Calu3 (cell line): ENCODE measurements around the gene PMM1. TPM values are rescaled to one million over a fixed set of nuclear protein-coding genes. Genes with fewer than 3 reads are reported as not detected.

Experiments
- BruUV-seq: library from RNA; stranded (reverse); fragments of 400-500 nt; replicated peaks from 2 replicates; lab custom pipeline; 2021; lab: Mats Ljungman, UMichigan
- CTCF ChIA-PET: fragments of 300-600 bp; sonication (Branson Sonifier 250); formaldehyde crosslinking; loops from one replicate; lab custom pipeline; 2022; ENCODE audit warnings: antibody characterized with exemption; lab: Charles Lee
- DNase-seq: peaks from one replicate; pipeline ENCODE4 v3.0.0; 2022
- H3K27ac Mint-ChIP-seq: one replicate; pipeline ENCODE4 v1.8.0; 2022; ENCODE audit warnings: mixed read lengths; ENCODE audit not compliant: unreplicated experiment
- H3K27me3 Mint-ChIP-seq: one replicate; pipeline ENCODE4 v1.8.0; 2022; ENCODE audit warnings: mixed read lengths; ENCODE audit not compliant: unreplicated experiment
- H3K36me3 Mint-ChIP-seq: one replicate; pipeline ENCODE4 v1.8.0; 2022; ENCODE audit warnings: mild to moderate bottlenecking, moderate library complexity, mixed read lengths; ENCODE audit not compliant: insufficient read depth, unreplicated experiment
- H3K4me1 Mint-ChIP-seq: one replicate; pipeline ENCODE4 v1.8.0; 2022; ENCODE audit warnings: mild to moderate bottlenecking, low read depth, mixed read lengths; ENCODE audit not compliant: unreplicated experiment
- H3K4me3 Mint-ChIP-seq: one replicate; pipeline ENCODE4 v1.8.0; 2022; ENCODE audit warnings: mild to moderate bottlenecking, low read depth, moderate library complexity, mixed read lengths; ENCODE audit not compliant: unreplicated experiment
- H3K9me3 Mint-ChIP-seq: one replicate; pipeline ENCODE4 v1.8.0; 2022; ENCODE audit warnings: low read depth, mixed read lengths; ENCODE audit not compliant: unreplicated experiment
- CTCF ChIP-seq: fragments of 200-600 bp; IDR thresholded peaks from one replicate; pipeline ENCODE4 v1.8.0; 2022; ENCODE audit warnings: antibody characterized with exemption; ENCODE audit not compliant: unreplicated experiment
- intact Hi-C: fragments of 100-400 bp; cut with micrococcal nuclease; formaldehyde crosslinking; loops from one replicate; pipeline ENCODE4 v1.10.0; 2022; ENCODE audit not compliant: unreplicated experiment
- total RNA-seq: library from RNA; stranded (reverse); gene quantifications from 2 replicates; pipeline ENCODE4 v1.2.3, GENCODE V29; 2022

PMM1 gene
- total RNA-seq, 1 experiment from 2014 or later: 18.0 TPM

- intact Hi-C loops: no loop called here
- peaks cover 27% of the 10 kb centered on the region for H3K4me1 Mint-ChIP-seq
- no peaks in the 10 kb centered on the region for H3K9me3 Mint-ChIP-seq
- no peak for DNase-seq
- CTCF ChIA-PET: no interaction called here
- BruUV-seq: no TSS peak
- H3K4me3 Mint-ChIP-seq: no peak overlapping the region
- no peak for TF ChIP-seq CTCF
- no peak overlapping the region for H3K27ac Mint-ChIP-seq
- H3K27me3 Mint-ChIP-seq: peaks cover 29% of the 10 kb centered on the region
- peaks cover 11% of the 10 kb centered on the region for H3K36me3 Mint-ChIP-seq
Measured at GRCh38 chr22:41567512-41567768, 22.2 kb downstream of the PMM1 start.

GRCh38 chr22:41565403-41566054 lies 24.1 kb downstream of the PMM1 start:
- Mint-ChIP-seq H3K27me3 (peaks cover 48% of the 10 kb centered on the region), H3K27ac (no peak overlapping the region), H3K4me1 (peaks cover 27% of the 10 kb centered on the region), H3K36me3 (peaks cover 11% of the 10 kb centered on the region), H3K4me3 (no peak overlapping the region), H3K9me3 (no peaks in the 10 kb centered on the region)
- BruUV-seq: no TSS peak
- intact Hi-C loops: no loop called here
- peak; percentile 34 for DNase-seq
- CTCF ChIA-PET: interaction anchor here (0.6 to 1.3 kb wide), 3 partner anchors 10 to 28 kb away, joined by 4 to 7 read pairs (median 4); no protein-coding TSS in a partner anchor
- TF ChIP-seq CTCF: no peak

GRCh38 chr22:41564563-41564962 lies 25.1 kb downstream of the PMM1 start:
- CTCF ChIA-PET: interaction anchor here (0.7 kb wide), 1 partner anchor 52 kb away, joined by 3 read pairs; no protein-coding TSS in a partner anchor
- Mint-ChIP-seq H3K9me3 (no peaks in the 10 kb centered on the region), H3K36me3 (peaks cover 11% of the 10 kb centered on the region), H3K27me3 (peaks cover 54% of the 10 kb centered on the region), H3K27ac (no peak overlapping the region), H3K4me1 (peaks cover 27% of the 10 kb centered on the region), H3K4me3 (no peak overlapping the region)
- BruUV-seq: no TSS peak
- TF ChIP-seq CTCF: no peak
- intact Hi-C loops: no loop called here
- no peak for DNase-seq

GRCh38 chr22:41563051-41563711 lies 26.5 kb downstream of the PMM1 start:
- intact Hi-C loops: no loop called here
- Mint-ChIP-seq H3K27me3 (peaks cover 48% of the 10 kb centered on the region), H3K9me3 (no peaks in the 10 kb centered on the region), H3K4me1 (peaks cover 27% of the 10 kb centered on the region), H3K4me3 (no peak overlapping the region), H3K27ac (no peak overlapping the region), H3K36me3 (peaks cover 11% of the 10 kb centered on the region)
- CTCF ChIA-PET: no interaction called here
- no TSS peak for BruUV-seq
- peak; percentile 26 for DNase-seq
- TF ChIP-seq CTCF: no peak
